ENCODE results near the gene GLB1L2.
"Not testable (repeated sequence)": the region's sequence is repeated elsewhere in the genome, so short reads cannot be mapped to it uniquely, and the experiment has no call there.

Gene GLB1L2, protein sequence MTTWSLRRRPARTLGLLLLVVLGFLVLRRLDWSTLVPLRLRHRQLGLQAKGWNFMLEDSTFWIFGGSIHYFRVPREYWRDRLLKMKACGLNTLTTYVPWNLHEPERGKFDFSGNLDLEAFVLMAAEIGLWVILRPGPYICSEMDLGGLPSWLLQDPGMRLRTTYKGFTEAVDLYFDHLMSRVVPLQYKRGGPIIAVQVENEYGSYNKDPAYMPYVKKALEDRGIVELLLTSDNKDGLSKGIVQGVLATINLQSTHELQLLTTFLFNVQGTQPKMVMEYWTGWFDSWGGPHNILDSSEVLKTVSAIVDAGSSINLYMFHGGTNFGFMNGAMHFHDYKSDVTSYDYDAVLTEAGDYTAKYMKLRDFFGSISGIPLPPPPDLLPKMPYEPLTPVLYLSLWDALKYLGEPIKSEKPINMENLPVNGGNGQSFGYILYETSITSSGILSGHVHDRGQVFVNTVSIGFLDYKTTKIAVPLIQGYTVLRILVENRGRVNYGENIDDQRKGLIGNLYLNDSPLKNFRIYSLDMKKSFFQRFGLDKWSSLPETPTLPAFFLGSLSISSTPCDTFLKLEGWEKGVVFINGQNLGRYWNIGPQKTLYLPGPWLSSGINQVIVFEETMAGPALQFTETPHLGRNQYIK

DNA sequence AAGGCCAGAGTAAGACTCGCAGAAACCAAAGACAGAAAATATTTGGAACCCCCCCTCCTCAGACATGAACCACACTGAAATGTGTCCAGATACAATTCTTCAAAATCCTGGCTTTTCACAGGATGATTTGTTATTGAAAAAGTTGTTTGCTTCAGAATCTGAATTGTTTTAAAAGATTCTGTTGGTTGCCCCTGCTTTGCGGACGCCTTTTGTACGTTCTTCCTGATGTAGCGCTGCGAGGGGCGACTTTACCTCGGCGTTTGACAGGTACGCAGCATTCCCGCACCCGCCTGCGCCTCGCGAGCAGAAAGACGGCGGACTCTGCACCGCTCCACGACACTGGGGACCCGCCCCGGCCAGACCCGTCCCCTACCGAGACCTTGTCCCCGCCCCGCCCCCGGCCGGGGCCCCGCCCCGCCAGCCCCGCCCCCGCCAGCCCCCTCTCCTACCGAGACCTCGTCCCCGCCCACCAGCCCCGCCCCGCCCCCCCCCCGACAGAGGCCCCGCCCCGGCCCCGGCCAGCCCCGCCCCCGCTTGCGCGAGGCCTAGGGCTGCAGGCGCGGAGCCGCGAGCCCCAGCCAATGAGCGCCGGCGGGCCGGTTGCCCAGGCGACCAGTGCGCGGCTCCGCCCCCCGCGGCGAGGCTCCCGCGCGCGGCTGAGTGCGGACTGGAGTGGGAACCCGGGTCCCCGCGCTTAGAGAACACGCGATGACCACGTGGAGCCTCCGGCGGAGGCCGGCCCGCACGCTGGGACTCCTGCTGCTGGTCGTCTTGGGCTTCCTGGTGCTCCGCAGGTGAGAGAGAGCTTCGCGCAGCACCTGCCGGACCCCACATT, at the start of gene GLB1L2:
Gene GLB1L2, plus strand, starts transcription at position 635 of the 835 bp plus-strand sequence. Its CDS starts 74 bp downstream, at position 709.
- peak; percentile 48 for DNase-seq

DNA sequence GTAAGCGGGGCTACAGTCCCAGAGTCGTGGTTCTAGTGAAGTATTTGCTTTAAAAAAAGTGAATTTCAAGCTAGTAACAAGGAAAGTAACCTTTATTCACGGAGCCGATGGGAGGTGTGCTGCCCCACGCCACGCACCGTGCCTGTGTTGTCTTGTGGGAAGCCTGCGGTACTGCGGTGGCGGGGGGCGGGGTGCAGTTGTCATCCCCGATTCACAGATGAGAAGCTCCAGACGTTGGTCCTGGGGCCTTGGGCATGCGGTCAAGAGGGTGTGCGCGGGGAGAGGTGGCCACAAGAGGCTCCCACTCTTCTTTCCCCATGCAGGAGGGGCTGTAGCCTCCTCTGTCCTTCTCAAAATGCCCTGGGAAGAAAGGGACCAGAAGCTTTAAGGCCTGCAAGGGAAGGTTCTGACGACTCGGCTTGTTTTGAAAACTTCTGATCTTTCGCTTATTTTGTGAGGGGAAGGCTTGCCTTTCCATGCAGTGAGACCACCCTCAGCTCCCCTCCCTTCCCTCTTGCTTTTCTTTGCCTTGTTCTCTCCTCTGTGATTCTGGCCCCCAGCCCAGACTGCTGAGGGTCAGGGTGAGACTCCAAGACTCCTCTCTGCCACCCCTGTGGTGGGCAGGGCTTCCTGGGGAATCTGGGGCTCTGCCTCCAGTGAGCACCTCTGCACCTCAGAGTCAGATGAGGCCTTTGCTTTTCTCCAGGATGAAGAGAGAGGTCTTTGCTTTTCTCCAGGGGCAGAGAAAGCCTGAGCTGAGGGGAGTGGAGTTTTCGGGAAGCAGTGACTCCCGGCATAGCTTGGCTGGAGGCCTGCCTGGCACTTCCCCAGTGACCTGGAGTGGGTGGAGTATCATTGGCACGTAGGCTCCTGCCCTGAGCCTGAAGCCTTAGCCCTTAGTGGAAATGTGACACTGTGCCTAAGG, 49.4 kb upstream of the GLB1L2 start:
- no peak for DNase-seq

DNA sequence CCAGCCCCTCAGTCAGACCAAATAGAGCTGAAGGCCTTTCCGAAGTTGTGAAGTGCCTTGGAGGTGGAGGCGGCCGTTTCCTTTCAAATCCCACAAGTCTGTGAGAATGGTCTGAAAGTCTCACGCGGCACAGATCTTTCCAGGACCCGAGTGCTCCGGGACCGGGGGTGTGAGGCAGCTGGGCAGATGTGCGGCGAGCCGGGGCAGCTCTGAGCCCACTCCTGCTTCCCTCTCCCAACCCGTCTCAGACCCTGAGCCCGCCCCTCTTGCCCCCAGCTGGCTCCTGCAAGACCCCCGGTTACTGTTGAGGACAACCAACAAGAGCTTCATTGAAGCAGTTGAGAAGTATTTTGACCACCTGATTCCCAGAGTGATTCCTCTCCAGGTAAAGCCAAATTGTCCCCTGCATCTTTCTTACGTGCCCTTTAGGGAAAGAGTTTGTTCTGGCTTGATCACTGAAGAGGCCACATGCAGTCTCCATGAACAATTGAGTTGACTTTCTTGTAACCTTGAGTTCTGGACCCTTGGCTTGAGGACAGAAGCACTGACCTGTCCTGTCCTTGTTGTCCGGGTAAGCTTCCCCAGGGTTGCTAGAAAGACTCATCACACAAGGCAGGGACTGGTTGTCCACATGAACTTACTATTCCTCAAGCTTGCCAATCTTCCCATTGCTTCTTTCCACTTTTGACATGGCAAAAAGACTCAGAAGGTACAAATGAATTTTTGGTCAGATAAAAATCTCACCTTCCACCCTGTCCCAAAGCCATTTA, 48.1 kb upstream of the GLB1L2 start:
- no peak for DNase-seq

DNA sequence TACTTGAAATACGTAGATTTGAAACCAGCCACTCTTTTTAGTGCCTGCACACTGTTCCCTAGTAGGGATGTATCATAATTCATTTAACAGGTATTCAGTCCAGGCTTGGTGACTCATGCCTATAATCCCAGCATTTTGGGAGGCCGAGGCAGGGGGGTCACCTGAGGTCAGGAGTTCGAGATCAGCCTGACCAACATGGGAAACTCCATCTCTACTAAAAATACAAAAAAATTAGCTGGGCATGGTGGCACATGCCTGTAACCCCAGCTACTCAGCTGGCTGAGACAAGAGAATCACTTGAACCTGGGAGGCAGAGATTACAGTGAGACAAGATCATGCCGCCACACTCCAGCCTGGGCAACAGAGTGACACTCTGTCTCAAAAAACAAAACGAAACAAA, 47.4 kb upstream of the GLB1L2 start:
- not testable (repeated sequence) for DNase-seq

DNA sequence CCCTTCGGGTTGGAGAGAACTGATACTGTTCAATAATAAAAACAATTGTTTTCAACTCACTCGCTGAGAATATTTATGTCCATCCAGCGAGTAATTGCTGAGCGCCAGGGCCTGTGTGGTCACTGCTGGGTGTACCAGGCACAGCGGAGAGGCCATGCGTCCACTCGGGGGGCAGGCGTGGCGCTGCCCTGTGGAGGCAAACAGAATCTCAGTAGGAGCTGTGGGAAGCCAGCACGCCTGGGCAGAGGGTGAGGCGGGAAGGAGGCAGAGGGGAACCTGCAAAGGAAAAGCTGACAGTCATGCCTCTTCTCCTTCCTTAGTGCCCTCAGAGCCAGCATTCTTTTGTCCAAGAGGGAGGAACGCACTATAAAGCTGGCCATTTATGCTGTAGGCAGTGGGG, 44.2 kb upstream of the GLB1L2 start:
- DNase-seq, result no peak

DNA sequence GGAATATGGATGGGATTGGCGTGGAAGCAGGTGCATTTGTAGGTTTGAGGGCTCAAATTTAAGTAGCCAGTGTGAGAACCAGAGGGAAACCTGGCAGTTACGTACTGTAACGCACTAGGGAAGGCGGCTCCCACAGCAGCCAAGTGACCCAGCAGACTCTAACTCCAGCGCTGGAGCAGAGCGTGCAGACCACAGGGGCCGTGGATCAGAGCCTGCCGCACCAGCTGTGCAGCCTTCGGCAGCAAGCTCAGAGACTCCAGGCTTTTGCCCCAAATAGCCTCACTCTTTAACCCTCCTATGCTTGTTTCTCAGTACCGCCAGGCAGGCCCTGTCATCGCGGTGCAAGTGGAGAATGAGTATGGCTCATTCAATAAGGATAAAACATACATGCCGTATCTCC, 43.3 kb upstream of the GLB1L2 start:
- DNase-seq, result no peak

DNA sequence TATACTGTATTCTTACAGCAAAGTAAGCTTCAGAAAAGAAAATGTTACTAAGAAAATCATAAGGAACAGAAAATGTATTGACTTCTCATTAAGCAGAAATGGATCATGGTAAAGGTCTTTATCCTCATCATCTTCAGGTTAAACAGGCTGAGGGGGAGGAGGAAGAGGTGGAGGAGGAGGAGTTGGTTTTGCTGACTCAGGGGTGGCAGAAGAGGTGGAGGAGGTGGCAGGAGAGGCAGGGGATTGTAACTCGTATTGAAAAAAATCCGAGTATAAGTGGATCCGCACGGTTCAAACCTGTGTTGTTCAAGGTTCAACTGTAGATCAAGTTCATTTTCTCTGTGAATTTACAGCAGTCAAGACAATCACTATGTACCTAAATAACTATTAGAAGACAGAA, 42.6 kb upstream of the GLB1L2 start:
- DNase-seq, result no peak

DNA sequence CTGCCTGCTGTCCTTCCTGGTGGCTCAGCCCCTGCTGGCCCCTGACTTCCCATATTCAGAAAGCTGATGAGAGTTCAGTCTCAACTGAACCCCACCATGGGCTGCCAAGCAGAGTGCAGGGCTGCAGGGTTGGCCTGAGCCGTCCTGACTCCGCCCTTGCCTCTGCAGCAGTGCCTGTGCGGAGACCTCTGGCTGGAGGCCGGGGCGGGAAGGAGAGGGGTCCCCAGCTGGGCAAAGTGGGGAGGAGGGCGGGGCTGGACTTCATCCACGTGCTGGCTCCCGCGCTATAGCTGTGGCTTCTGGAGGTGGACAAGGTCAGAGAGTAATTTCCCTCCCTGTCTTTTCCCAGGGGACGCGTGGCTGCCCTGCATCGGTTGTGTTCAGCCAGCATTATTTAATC, 42.0 kb upstream of the GLB1L2 start:
- no peak for DNase-seq

DNA sequence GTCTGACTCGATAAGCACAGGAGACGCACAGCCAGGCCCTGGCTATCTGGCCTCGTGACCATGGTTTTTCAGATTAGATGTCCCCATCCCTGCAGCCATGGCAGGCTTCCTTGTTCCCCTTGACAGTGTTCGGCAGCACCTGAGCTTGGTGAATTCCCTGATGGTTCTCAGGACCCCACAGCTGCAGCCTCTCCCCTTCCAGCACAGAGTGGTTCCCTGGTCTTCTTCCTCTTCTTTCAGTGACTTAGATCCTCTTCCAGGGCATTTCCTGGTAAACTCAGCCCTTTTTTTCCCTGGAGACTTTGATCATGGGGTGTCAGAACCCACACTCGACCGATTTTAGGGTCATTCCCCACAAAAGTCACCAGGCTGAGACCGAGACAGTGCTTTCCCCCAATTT, 41.1 kb upstream of the GLB1L2 start:
- no peak for DNase-seq

DNA sequence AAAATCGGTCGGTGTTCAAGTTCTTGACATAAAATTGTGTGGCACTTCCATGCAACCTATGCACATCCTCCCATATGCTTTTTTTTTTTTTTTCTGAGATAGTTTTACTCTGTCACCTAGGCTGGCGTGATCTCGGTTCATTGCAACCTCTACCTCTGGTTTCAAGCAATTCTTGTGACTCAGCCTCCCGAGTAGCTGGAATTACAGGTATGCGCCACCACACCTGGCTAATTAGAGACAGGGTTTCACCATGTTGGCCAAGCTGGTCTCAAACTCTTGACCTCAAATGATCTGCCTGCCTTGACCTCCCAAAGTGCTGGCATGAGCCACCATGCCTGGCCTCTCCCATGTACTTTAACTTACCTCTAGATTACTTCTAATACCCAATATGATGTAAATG, 40.6 kb upstream of the GLB1L2 start:
- no peak for DNase-seq

DNA sequence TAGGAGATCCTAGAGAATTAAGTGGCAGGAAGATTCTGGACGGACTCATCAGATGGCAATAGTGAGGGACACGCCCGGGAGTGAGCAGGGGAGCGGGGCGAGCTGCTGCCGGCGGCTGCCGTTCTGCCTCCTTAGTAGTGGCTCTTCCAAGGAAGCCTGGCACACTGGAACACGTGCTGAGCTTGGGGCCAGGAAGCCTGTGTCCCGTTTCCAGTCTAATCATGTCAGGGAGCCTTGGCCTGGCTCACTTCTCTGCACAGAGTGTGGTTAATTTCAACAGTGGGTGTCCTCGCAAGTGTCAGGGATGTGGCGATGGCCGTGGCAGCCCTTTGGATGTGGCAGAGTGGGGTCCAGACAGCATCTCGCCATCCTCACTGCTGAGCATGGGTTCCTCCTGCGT, 39.1 kb upstream of the GLB1L2 start:
- DNase-seq, result no peak

DNA sequence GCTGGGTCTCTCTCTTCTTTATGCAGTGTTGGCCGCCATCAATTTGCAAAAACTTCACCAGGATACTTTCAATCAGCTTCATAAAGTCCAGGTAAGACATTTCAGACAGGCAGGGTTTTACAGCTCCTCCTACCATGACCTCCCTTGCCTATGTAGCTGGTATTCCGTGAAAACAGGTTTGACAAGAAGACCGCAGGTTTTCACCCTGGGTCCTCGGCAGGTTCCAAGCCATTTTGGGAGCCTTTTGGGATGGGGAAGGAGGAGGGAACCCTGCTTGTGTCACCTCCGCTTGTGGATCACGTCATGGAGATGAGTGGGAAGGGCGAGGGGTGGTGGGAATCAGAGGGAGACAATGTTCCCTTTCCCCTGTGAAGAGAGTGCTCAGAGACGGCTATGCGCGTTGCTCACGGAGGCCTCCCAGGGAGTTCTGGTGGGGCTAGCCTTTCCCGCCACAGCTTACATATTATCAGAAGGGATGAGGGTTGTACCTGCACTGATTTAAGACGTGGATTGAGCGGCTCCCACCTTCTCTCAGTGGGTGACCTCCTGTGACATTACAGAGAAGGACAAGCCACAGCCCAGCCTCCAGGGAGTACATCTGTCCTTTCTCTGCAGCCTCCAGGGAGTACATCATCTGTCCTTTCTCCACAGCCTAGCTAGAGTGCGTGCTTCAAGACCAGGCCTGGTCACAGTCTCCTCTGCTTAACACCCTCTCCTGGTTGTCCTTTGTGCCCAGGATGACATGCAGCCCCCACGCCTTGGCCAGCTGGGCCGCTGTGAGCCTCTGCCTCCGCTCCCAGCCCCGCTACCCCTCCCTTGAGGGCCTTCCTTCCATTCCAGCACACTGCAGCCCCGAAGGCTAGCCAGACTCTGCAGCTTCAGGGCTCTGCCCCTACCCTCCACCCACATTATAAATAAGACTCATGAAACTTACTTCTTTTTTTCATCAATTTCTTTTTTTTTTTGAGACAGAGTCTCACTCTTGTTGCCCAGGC, 38.4 kb upstream of the GLB1L2 start:
- DNase-seq, result no peak

DNA sequence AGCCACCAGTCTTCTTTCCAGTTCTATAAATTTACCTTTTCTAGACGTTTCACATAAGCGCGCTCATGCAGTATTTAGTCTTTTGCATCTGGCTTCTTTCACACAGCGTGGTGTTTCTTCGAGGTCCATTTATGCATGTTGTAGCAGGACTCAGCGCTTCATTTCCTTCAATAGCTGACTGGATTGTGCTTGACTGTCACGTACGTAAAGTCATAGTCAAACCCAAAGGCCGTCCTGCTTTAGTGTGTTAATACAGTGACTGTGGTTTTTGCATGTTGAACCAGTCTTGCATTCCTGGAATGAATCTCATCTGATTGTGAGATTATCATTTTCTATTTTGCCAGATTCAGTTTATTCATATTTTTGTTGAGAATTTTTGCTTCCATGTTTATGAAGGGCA, 37.1 kb upstream of the GLB1L2 start:
- DNase-seq, result no peak

DNA sequence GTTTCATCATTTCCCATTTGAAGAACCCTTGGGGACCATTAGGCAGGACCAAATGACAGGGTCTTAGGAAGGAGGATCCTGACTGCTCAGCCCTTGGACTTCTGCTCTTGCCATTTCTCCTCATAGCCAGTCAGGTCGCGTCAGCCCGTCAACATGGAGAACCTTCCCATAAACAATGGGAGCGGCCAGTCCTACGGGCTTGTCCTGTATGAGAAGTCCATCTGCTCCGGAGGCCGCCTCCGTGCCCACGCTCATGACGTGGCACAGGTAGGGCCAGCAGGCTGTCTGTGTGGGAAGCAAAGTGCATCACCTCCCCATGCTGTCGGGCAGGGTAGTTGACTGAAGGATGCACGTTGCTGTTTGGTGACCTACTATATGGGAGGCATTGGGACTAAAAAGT, 19.6 kb upstream of the GLB1L2 start:
- no peak for DNase-seq

DNA sequence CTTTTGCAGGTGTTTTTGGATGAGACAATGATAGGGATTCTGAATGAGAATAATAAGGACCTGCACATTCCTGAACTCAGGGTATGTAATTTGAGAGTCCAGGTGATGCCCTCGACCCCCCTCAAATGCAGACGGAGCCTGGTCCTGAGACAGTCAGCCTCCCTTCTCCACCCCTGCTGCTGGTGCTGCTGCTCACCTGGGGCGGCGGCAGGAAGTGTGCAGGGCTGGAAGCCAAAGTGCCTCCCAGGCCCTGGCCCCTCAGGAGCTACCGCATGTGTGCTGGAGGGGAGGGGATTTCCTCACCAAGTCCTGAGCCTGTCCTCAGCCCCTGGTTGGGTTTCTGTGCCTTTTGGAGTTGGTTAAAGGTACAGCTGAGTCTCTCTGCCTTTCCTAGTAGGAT, 19.0 kb upstream of the GLB1L2 start:
- DNase-seq, result no peak

DNA sequence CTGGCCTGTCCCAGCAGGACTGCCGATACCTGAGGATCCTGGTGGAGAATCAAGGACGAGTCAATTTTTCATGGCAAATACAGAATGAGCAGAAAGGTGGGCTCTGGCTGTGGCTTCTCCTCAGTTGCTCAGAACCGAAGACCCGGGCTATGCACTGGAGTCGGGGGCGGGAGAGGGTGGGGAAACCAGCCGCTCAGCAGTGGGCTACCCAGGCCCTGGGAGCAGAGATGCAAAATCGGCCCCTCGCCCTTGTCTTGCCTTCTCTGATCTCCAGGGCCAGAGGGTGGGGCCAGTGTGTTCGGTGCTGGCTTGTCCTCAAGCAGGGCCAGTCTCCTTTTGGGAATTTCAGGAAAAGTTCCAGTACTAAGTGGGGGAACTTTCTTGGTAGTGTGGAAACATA, 18.4 kb upstream of the GLB1L2 start:
- no peak for DNase-seq

DNA sequence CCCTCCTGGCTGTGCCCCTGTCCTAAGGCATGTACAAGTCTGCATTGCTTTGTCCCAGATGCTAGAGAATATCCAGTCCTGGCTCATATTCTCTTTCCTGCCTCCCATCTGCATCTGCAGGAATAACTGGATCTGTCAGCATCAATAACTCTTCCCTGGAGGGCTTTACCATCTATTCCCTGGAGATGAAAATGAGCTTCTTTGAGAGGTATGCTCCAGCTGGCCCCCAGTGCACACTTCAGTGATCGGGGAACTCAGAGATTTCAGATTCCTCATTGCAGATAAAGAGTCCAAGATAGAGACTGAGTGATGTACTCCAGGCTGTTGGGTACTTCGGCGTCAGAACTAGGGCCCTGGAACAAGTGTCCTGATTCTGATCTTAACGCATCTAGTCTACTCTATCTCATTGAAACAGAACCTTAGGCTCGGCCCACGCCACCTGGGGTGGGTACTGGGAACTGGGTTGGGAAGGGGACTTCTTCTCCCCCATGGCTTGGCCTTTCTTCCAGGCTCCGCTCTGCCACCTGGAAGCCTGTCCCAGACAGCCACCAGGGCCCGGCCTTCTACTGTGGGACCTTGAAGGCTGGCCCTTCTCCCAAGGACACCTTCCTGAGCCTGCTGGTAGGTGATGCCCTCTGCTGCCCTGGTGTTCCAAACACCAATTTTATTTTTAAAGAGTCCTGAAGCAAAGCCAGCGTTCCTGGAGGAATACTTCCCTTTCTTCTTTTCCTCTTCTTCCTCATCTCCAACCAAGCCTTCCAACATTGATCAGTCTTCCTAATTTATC, 17.8 kb upstream of the GLB1L2 start:
- DNase-seq, result no peak

DNA sequence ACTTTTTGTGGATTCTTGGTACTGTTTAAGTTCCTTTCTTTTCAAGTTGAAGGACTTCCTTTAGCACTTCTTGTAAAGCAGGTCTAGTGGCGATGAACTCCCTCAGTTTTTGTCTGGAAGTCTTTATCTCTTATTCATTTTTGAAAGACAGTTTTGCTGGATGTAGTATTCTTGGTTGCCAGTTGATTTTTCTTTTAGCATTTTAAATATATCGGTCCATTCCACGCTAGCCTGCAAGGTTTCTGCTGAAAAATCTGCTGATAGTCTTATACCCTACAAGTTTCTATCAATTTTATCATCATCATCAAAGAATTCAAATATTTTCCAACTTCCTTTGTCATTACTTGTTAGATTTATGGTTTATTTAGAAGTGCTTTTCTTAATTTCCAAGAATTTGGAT, 14.7 kb upstream of the GLB1L2 start:
- DNase-seq, result no peak

DNA sequence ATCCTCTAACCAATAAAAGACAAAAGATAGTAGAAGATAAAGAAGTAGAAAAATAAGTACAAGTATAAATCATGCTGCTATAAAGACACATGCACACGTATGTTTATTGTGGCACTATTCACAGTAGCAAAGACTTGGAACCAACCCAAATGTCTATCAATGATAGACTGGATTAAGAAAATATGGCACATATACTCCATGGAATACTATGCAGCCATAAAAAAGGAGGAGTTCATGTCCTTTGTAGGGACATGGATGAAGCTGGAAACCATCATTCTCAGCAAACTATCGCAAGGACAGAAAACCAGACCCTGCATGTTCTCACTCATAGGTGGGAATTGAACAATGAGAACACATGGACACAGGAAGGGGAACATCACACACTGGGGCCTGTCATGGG, 10.4 kb upstream of the GLB1L2 start:
- not testable (repeated sequence) for DNase-seq

DNA sequence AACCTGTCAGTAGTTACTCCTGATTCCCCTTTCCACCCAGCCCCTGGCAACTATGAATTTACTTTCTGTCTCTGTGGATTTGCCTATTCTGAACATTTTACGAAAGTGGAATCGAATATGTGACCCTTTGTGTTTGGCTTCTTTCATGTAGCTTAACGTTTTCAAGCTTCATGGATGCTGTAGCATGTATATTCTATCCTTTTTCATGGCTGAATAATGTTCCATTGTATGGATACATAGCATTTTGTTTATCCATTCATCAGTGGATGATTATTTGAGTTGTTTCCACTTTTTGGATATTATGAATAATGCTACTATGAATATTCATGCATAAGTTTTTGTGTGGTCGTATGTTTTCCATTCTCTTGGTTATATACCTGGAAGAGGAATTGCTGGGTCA, 9.2 kb upstream of the GLB1L2 start:
- no peak for DNase-seq
